ENCODE data around the gene LNP1.

DNA sequence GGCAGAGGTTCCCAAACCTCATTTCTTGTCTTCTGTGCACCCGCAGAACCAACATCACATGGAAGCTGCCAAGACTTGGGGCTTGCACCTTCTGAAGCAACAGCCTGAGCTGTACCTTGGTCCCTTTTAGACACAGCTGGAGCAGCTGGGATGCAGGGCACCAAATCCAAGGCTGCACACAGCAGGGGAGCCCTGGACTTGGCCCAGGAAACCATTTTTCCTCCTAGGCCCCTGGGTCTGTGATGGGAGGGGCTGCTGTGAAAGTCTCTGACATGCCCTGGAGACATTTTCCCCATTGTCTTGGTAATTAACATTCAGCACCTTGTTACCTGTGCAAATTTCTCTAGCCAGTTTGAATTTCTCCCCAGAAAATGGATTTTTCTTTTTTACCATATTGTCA lies 57.5 kb downstream of the LNP1 start:
- TF ChIP-seq, protein P1, sequence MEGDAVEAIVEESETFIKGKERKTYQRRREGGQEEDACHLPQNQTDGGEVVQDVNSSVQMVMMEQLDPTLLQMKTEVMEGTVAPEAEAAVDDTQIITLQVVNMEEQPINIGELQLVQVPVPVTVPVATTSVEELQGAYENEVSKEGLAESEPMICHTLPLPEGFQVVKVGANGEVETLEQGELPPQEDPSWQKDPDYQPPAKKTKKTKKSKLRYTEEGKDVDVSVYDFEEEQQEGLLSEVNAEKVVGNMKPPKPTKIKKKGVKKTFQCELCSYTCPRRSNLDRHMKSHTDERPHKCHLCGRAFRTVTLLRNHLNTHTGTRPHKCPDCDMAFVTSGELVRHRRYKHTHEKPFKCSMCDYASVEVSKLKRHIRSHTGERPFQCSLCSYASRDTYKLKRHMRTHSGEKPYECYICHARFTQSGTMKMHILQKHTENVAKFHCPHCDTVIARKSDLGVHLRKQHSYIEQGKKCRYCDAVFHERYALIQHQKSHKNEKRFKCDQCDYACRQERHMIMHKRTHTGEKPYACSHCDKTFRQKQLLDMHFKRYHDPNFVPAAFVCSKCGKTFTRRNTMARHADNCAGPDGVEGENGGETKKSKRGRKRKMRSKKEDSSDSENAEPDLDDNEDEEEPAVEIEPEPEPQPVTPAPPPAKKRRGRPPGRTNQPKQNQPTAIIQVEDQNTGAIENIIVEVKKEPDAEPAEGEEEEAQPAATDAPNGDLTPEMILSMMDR (IDR thresholded peaks at IDR 0.05) = no peak
- TF ChIP-seq POLR2A (IDR thresholded peaks at IDR 0.05) = no peak
